Measurements from ENCODE around the gene SHISA3.

Gene SHISA3

DNA sequence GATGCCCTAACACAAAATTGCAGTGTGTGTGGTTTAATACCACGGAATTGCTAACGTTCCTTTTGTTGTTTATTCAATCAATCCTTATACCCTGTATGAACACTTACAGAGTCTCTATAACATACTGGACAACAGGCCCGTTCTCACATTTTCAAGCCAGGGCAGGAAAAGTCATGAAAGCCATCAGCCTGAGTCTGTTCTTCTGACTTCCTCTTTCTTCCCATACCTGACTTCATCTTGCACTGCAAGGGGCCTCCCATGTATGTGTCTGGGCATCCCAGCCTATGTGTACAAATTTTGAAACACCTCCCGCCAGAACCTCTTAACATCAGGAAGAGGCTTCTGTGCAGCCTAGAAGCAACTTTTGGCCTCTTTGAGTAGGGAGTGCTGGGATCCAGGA lies 4.9 kb upstream of the SHISA3 start:
- DNase-seq, result no peak

- DNase-seq, result no peak
Measured at GRCh38 chr4:42395595-42395994, 1.7 kb upstream of the SHISA3 start.

DNA sequence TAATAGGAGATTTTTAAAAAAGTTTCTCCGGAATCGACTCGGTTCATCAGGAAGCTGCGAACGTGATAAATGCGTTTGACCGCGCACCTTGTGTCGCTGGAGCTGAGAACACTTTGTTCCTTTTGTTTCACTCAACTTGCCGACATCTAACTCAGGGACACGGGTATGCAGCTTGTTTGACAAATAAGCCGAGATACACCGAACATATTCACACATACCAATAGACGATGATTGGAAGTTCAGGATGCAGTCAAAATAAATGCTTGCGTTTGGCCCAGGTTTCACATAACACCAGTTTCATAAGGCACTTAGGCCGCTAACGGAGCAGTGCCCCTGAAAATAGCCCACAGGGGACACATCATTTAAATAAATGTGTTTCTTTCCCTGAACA lies 932 bp upstream of the SHISA3 start:
- DNase-seq, result no peak

- no peak for DNase-seq
Measured at GRCh38 chr4:42397635-42398170, 415 bp downstream of the SHISA3 start.

DNA sequence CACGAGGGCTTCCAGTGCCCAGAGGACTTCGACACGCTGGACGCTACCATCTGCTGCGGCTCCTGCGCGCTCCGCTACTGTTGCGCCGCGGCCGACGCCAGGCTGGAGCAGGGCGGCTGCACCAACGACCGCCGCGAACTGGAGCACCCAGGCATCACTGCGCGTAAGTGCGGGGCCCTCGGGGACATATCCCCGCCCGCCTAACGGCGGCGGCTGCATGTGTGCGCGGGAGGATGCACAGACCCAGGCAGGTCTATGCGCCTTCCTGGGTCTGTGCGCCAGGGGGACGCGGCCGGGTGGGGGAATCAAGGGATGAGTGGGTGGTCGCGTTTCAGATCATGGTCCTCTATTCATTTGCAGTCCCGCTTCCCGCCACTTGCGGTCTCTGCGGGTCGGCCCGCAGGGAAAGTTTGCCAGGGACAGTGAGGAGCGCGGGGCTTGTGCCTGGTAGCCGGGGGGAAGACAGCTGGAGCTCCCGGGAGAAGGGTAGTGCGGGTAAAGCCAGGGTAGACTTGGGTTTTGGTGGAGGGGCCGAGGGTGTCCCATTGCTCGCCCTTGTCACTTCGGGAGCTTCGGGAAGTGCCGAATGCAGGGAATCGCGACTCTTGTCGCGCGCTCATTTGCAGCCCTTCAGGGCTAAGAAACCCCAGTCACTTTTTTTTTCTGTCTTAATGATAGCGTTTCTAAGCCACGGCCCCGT lies 1.0 kb downstream of the SHISA3 start:
- peak; percentile 26 for DNase-seq

DNA sequence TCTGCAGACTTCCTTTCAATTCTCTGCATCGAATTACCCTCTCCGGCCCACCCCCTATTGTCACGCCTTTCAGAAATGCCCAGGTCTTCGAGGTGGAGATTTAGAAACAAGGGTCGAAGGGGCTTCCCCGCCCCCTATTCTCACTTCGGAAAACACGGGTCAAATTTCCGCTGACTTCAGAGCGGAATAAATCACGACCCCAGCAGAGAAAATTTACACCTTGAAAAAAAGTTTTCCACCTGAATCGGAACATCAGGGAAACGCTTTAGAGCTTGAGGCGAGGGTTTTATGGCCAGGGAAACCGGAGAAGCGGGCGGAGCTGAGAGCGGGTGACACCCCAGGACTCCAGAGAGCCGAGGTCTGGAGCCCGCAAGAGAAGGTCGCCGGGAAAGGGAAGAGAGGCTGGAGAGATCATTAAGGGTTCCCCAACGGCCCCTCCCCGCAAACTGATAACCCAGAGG lies 1.6 kb downstream of the SHISA3 start:
- DNase-seq, result no peak

- DNase-seq, result no peak
Measured at GRCh38 chr4:42399393-42399792, 2.1 kb downstream of the SHISA3 start.

- peak; percentile 7 for DNase-seq
Measured at GRCh38 chr4:42401171-42401570, 3.9 kb downstream of the SHISA3 start.

- DNase-seq, result no peak
Measured at GRCh38 chr4:42404001-42404400, 6.7 kb downstream of the SHISA3 start.

DNA sequence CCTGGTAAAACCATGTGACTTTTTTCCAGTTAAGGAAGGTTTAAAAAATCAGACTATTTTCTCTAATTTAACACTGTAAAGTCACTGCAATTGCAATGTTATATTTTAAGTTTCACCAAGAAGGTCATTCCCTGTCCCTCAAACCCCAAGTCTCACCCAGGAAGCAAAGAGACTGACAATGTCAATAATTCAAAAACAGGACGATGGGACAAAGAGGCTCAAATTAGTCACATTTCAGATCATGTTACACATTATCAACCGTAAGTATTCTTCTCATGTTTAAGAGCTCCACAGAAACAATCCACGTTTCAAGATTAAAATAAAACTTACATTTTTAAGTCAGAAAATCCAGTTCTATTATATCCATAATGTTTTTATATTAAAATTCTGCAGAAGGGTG lies 13.2 kb downstream of the SHISA3 start:
- no peak for DNase-seq

GRCh38 chr4:42411803-42412202 lies 14.5 kb downstream of the SHISA3 start:
- no peak for DNase-seq

DNA sequence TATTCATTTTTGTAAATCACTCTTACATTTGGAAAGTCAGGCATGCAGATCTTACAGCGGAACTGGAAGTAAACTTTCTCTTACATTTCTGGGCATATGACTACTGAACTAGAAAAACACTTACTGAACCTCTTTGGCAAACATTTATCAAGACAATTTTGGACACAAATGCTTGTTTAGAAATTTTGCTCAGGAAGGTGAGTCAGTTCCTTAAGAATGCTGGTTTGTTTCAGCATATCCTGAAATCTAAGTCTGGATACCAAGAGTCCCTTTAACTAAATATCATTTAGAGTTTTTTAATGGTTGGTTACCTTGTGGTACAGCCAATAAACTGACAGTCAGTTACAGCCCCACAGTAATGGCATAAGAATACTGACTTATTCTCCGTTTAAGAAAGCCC lies 15.0 kb downstream of the SHISA3 start:
- no peak for DNase-seq

GRCh38 chr4:42415281-42415680 lies 18.0 kb downstream of the SHISA3 start:
- no peak for DNase-seq

DNA sequence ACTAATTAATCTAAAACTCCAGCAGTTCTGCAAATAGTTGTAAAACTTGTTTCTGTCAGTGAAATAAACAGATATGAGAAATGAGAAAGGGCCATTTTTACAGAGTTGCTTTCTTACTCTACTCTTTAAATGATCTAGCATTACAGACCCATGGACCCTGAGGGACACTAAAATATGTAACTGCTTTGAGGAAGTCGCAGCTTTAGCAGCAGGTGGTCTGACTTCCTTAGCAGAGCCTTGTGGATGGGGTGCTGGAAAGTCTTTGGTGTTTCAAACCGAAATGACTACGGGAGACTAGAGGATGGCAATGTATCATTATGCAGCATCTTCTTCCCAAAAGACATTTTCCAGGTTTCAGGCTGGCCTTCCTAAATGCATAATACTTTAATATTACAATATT lies 18.7 kb downstream of the SHISA3 start:
- DNase-seq, result no peak

DNA sequence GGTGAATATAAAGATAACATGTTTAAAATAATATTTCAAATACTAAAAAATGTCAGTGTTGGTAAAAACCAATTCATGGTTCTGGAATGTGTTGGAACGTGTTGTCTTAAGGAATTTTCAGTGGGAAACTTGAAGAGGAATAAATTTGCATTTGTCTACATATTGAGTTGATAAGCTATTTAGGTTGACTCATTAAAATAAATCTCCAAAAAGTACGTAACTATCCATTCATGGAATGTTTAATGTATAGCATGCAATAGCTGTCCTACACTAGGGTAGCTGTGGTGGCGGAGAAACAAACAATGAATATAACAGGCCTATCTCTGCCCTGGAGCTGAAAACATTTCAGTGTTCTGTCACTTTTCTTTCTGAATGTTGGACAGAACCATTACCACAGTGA lies 20.3 kb downstream of the SHISA3 start:
- DNase-seq, result no peak

DNA sequence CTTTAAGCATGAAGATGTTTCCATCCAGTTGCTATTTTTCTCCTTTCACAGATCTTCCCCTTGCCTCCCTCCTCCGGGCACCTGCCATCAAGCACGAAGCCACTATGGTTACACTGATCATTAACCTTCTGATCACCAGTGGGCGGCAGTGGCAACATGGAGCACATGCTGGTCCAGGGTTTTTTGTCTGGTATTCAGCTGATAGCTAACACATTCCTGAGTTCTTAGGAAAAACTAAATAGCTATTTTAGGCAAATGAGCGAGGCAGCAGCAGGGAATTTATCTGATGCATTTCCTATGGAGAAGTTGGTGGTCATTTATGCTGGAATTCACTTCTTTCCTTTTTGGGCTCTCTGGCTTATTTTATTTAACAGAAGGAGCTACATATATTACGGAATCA lies 22.9 kb downstream of the SHISA3 start:
- DNase-seq, result no peak

- DNase-seq, result no peak
Measured at GRCh38 chr4:42425146-42426065, 28.1 kb downstream of the SHISA3 start.

GRCh38 chr4:42428036-42428435 lies 30.7 kb downstream of the SHISA3 start:
- no peak for DNase-seq

- DNase-seq, result no peak
Measured at GRCh38 chr4:42436928-42437565, 39.8 kb downstream of the SHISA3 start.

GRCh38 chr4:42440083-42440482 lies 42.8 kb downstream of the SHISA3 start:
- no peak for DNase-seq

DNA sequence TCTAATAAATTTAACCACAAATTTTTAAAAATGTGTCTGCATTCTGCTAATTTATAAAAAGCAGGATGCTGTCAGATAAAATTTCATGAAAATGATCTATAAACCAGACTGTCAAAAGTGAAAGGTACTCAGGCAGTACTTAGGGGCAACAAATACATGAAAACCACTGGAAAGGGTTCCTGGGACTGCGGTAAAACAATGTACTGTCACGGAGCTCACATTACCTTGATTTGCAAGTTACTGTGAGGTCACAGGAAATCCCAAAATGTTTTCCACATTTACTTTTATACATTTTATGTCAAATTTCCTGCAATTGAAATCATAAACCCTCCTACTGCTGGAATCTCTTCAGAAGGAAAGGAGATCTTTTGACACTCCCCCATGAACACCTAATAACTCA lies 45.3 kb downstream of the SHISA3 start:
- no peak for DNase-seq

GRCh38 chr4:42445038-42445437 lies 47.8 kb downstream of the SHISA3 start:
- DNase-seq, result no peak

GRCh38 chr4:42446823-42447222 lies 49.5 kb downstream of the SHISA3 start:
- no peak for DNase-seq

Measured in OCI-M1 (cell line).